Stimulated activated CD8-positive, alpha-beta memory T cell treated with anti-CD3 and anti-CD28 coated beads, Interleukin-7, amount 100 ng/mL, for 1 hour (primary cell): Measurements from ENCODE around the gene PRAME.
A peak's percentile ranks its signal among the peaks of the same experiment; 100 is the strongest.
"Not testable (repeated sequence)": the region's sequence is repeated elsewhere in the genome, so short reads cannot be mapped to it uniquely, and the experiment has no call there.

ENCODE experiments used
- DNase-seq, 2 donors: peaks; one replicate each; pipeline ENCODE4 v3.0.0-alpha.2; 2020; ENCODE audit warnings: low read depth in 2 of 2

PRAME gene

GRCh38 chr22:22558972-22559603 lies at the start of gene PRAME:
PRAME (minus strand) TSS chr22:22559265; CDS start chr22:22556832, 2,433 bp downstream.
- peak; percentile 14 to 36 for DNase-seq

GRCh38 chr22:22608022-22608421 lies 49.0 kb upstream of the PRAME start:
- not testable (repeated sequence) for DNase-seq

GRCh38 chr22:22605074-22605404 lies 46.0 kb upstream of the PRAME start:
- DNase-seq, result no peak

- no peak for DNase-seq
Observed at GRCh38 chr22:22604326-22605073, 45.4 kb upstream of the PRAME start.

- no peak for DNase-seq
Observed at GRCh38 chr22:22603470-22603947, 44.4 kb upstream of the PRAME start.

GRCh38 chr22:22600531-22601261 lies 41.6 kb upstream of the PRAME start:
- no peak for DNase-seq

GRCh38 chr22:22599248-22599647 lies 40.2 kb upstream of the PRAME start:
- DNase-seq, result no peak

GRCh38 chr22:22598144-22598543 lies 39.1 kb upstream of the PRAME start:
- DNase-seq, result no peak

GRCh38 chr22:22595001-22595835 lies 36.2 kb upstream of the PRAME start:
- DNase-seq, result no peak

GRCh38 chr22:22593964-22594656 lies 35.0 kb upstream of the PRAME start:
- peak in 1 of 2 donors; percentile 32 for DNase-seq

GRCh38 chr22:22593250-22593649 lies 34.2 kb upstream of the PRAME start:
- no peak for DNase-seq

GRCh38 chr22:22591348-22592299 lies 32.6 kb upstream of the PRAME start:
- no peak for DNase-seq

GRCh38 chr22:22590136-22590891 lies 31.2 kb upstream of the PRAME start:
- DNase-seq, result no peak

GRCh38 chr22:22588485-22589164 lies 29.6 kb upstream of the PRAME start:
- DNase-seq, result no peak

GRCh38 chr22:22587577-22588188 lies 28.6 kb upstream of the PRAME start:
- DNase-seq, result no peak

GRCh38 chr22:22584722-22585121 lies 25.7 kb upstream of the PRAME start:
- no peak for DNase-seq

GRCh38 chr22:22583030-22583429 lies 24.0 kb upstream of the PRAME start:
- no peak for DNase-seq

- not testable (repeated sequence) for DNase-seq
Observed at GRCh38 chr22:22581524-22581923, 22.5 kb upstream of the PRAME start.
